ENCODE measurements around the gene ZNF219.

GRCh38 chr14:21121122-21121521 is 22.7 kb upstream of the ZNF219 start:
- TF ChIP-seq MAX (IDR thresholded peaks at IDR 0.05) (no peak), POLR2A (IDR thresholded peaks at IDR 0.05; ENCODE audit: borderline replicate concordance, extremely low read depth, insufficient read depth, insufficient read length) (no peak), CTCF (IDR thresholded peaks at IDR 0.05 in 2 of 3, conservative IDR thresholded peaks at IDR 0.05 in 1 of 3; ENCODE audit: borderline replicate concordance in 1 of 3, insufficient read depth in 1 of 3, low read depth in 2 of 3, low read length in 2 of 3) (no peak), EZH2 (IDR thresholded peaks at IDR 0.05) (no peak), SP1 (IDR thresholded peaks at IDR 0.05; ENCODE audit: low read depth) (no peak)

All from HCT116 (cell line).